HCT116 (cell line): ENCODE measurements around the gene RASA2.

Source experiments
- EGR1 ChIP-seq: IDR thresholded peaks from 2 replicates; pipeline ENCODE4 v1.6.1; 2012; ENCODE audit warnings: low read depth
- EZH2phosphoT487 ChIP-seq: fragments of 200-600 bp; IDR thresholded peaks from 2 replicates; pipeline ENCODE4 v1.6.1; 2018; ENCODE audit warnings: antibody characterized with exemption, borderline replicate concordance
- JUND ChIP-seq: IDR thresholded peaks from 2 replicates; pipeline ENCODE4 v1.6.1; 2012
- POLR2A ChIP-seq: IDR thresholded peaks from 2 replicates; pipeline ENCODE4 v1.7.0; 2011; ENCODE audit warnings: borderline replicate concordance; ENCODE audit not compliant: insufficient read depth, insufficient read length; ENCODE audit errors: extremely low read depth
- POLR2AphosphoS5 ChIP-seq: IDR thresholded peaks from 2 replicates; pipeline ENCODE4 v1.6.1; 2011; ENCODE audit warnings: mild to moderate bottlenecking, low read depth, low read length, moderate library complexity
- ZNF274 ChIP-seq: fragments of 200-500 bp; sonication (Bioruptor generic); IDR thresholded peaks from 2 replicates; pipeline ENCODE4 v1.6.1; 2014; ENCODE audit warnings: mild to moderate bottlenecking, low read depth, low read length, inconsistent platforms
- TF ChIP-seq, protein P1 (sequence below), 3 experiments: fragments of 200-600 bp in 1 of 3; sonication (generic) in 1 of 3; IDR thresholded peaks in 2 of 3; conservative IDR thresholded peaks in 1 of 3; 2 replicates each; pipeline ENCODE4 v1.5.1; 2012 to 2017; ENCODE audit warnings: low read depth in 2 of 3, low read length in 2 of 3, antibody characterized with exemption in 1 of 3, borderline replicate concordance in 1 of 3, control low read depth in 1 of 3, mild to moderate bottlenecking in 1 of 3, mixed read lengths in 1 of 3, mixed run types in 1 of 3, moderate library complexity in 1 of 3; ENCODE audit not compliant: insufficient read depth in 1 of 3

DNA sequence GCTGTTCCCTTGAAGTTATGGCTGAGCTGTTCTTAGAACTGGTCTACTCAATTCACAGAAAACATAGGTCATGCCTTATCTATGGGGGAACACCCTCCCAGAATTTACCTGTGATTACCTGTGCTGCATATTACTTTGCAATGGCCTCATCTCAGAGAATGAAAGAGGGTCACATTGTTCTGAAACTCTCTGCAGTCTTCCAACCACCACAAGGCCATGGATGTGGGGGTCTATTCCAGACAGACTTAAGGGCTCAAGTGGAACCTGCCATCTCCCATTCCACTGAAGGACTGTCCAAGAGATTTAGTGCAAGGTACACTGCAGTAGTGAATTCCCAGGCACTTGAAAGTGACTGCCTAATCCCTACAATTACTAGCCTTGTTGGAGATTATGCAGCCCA is 40.1 kb upstream of the RASA2 start:
- TF ChIP-seq, protein P1, sequence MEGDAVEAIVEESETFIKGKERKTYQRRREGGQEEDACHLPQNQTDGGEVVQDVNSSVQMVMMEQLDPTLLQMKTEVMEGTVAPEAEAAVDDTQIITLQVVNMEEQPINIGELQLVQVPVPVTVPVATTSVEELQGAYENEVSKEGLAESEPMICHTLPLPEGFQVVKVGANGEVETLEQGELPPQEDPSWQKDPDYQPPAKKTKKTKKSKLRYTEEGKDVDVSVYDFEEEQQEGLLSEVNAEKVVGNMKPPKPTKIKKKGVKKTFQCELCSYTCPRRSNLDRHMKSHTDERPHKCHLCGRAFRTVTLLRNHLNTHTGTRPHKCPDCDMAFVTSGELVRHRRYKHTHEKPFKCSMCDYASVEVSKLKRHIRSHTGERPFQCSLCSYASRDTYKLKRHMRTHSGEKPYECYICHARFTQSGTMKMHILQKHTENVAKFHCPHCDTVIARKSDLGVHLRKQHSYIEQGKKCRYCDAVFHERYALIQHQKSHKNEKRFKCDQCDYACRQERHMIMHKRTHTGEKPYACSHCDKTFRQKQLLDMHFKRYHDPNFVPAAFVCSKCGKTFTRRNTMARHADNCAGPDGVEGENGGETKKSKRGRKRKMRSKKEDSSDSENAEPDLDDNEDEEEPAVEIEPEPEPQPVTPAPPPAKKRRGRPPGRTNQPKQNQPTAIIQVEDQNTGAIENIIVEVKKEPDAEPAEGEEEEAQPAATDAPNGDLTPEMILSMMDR (IDR thresholded peaks at IDR 0.05 in 2 of 3, conservative IDR thresholded peaks at IDR 0.05 in 1 of 3; ENCODE audit: borderline replicate concordance in 1 of 3, insufficient read depth in 1 of 3, low read depth in 2 of 3, low read length in 2 of 3), result no peak
- no peak for TF ChIP-seq POLR2AphosphoS5
- TF ChIP-seq JUND, result no peak
- TF ChIP-seq EGR1, result no peak
- no peak for TF ChIP-seq ZNF274
- no peak for TF ChIP-seq EZH2phosphoT487
- TF ChIP-seq POLR2A, result no peak
